K562 (cell line): ENCODE data around the gene TBC1D5. TPM values are rescaled to one million over a fixed set of nuclear protein-coding genes. Genes with fewer than 3 reads are reported as not detected.
A peak's percentile ranks its signal among the peaks of the same experiment; 100 is the strongest.

Experiments
- ATAC-seq: fragments of 200-7000 bp; cut with Tn5 transposase; 3 replicates; pipeline ENCODE4 v1.9.1; 2020; ENCODE audit warnings: moderate library complexity
- BruUV-seq: library from RNA; stranded (reverse); fragments of 400-500 nt; replicated peaks from 2 replicates; lab custom pipeline; 2021; lab: Mats Ljungman, UMichigan
- CTCF ChIA-PET: fragments of 300-600 bp; formaldehyde crosslinking; extraction: SDS; loops from one replicate; lab custom pipeline; 2021; ENCODE audit warnings: low intra/inter-chr PET ratio; lab: Yijun Ruan, JAX
- POLR2A ChIA-PET: fragments of 300-600, 350-650 bp; sonication (Branson Sonifier 250); formaldehyde crosslinking; extraction: SDS; loops from one replicate; lab custom pipeline; 2021; ENCODE audit warnings: antibody characterized with exemption, inconsistent platforms; lab: Yijun Ruan, JAX
- DNase-seq, 4 experiments: peaks; one replicate each; pipeline versions ENCODE4 v3.0.0 to v3.0.0-alpha.2; 2011 to 2018; ENCODE audit warnings: low spot score in 3 of 4, mixed read lengths in 3 of 4; ENCODE audit errors: extremely low read depth in 1 of 4
- FAIRE-seq: peaks from 2 replicates; lab custom pipeline; 2011; peaks lifted over from hg19 to GRCh38; lab: Jason Lieb, UNC
- H2AFZ ChIP-seq: 2 replicates; pipeline ENCODE4 v1.6.0; 2011; ENCODE audit warnings: low read depth, low read length, control low read depth, inconsistent platforms
- H3K27ac ChIP-seq: fragments of 200-600 bp; 3 replicates; pipeline ENCODE4 v1.8.0; 2011; ENCODE audit warnings: low read depth, mild to moderate bottlenecking, control low read depth, inconsistent platforms, low read length, moderate library complexity, mixed read lengths; ENCODE audit errors: extremely low read depth
- H3K27me3 ChIP-seq, 2 experiments: fragments of 300-600 bp in 1 of 2; 2 replicates in 1 of 2; 3 replicates in 1 of 2; pipeline versions ENCODE4 v1.6.0 to v1.8.0; 2011; ENCODE audit warnings: inconsistent platforms in 2 of 2, low read length in 2 of 2, mild to moderate bottlenecking in 1 of 2, mixed read lengths in 1 of 2, moderate library complexity in 1 of 2; ENCODE audit not compliant: control insufficient read depth in 2 of 2, insufficient read depth in 2 of 2
- H3K36me3 ChIP-seq: fragments of 300-600 bp; 3 replicates; pipeline ENCODE4 v1.8.0; 2011; ENCODE audit warnings: mild to moderate bottlenecking, low read length, inconsistent platforms; ENCODE audit not compliant: control insufficient read depth, insufficient read depth
- H3K4me1 ChIP-seq, 2 experiments: fragments of 200-600 bp in 1 of 2; replicated peaks in 1 of 2; 2 replicates in 1 of 2; 3 replicates in 1 of 2; pipeline versions ENCODE4 v1.5.1 to v1.8.0; 2011; ENCODE audit warnings: inconsistent platforms in 2 of 2, low read length in 2 of 2, mild to moderate bottlenecking in 1 of 2, mixed read lengths in 1 of 2, moderate library complexity in 1 of 2; ENCODE audit not compliant: control insufficient read depth in 2 of 2, insufficient read depth in 2 of 2
- H3K4me2 ChIP-seq: 2 replicates; pipeline ENCODE4 v1.6.1; 2011; ENCODE audit warnings: low read length, control low read depth, inconsistent platforms, mixed read lengths; ENCODE audit not compliant: insufficient read depth
- H3K4me3 ChIP-seq: fragments of 200-600 bp; sonication (generic), shearing (Covaris generic); 2 replicates; pipeline ENCODE4 v1.5.1; 2016; ENCODE audit warnings: control low read depth, inconsistent platforms
- H3K79me2 ChIP-seq: fragments of 200-600 bp; 3 replicates; pipeline ENCODE4 v1.8.0; 2011; ENCODE audit warnings: low read length, inconsistent platforms; ENCODE audit not compliant: control insufficient read depth, insufficient read depth
- H3K9ac ChIP-seq, 2 experiments: 2 replicates each; pipeline versions ENCODE4 v1.6.0 to v1.6.1; 2011; ENCODE audit warnings: low read depth in 2 of 2, low read length in 2 of 2, control low read depth in 1 of 2, inconsistent platforms in 1 of 2, mild to moderate bottlenecking in 1 of 2, mixed read lengths in 1 of 2; ENCODE audit not compliant: insufficient read depth in 1 of 2
- H3K9me1 ChIP-seq: one replicate; pipeline ENCODE4 v1.6.0; 2011; ENCODE audit warnings: inconsistent platforms, mild to moderate bottlenecking, low read length, moderate library complexity; ENCODE audit not compliant: control insufficient read depth, insufficient read depth
- H3K9me3 ChIP-seq: replicated peaks from 2 replicates; pipeline ENCODE4 v1.5.1; 2011; ENCODE audit warnings: low read depth, low read length, inconsistent platforms; ENCODE audit not compliant: control insufficient read depth, insufficient read depth
- H4K20me1 ChIP-seq: replicated peaks from 2 replicates; pipeline ENCODE4 v1.6.1; 2011; ENCODE audit warnings: low read length, inconsistent platforms, mixed read lengths; ENCODE audit not compliant: control insufficient read depth, insufficient read depth
- ATF3 ChIP-seq, 2 experiments: fragments of 450-650 bp in 1 of 2; sonication (generic) in 1 of 2; formaldehyde crosslinking in 1 of 2; IDR thresholded peaks in 1 of 2; conservative IDR thresholded peaks in 1 of 2; 2 replicates each; pipeline versions ENCODE4 v1.6.1 to v1.8.1; 2016 to 2023; ENCODE audit warnings: mild to moderate bottlenecking in 2 of 2, moderate library complexity in 2 of 2, inconsistent platforms in 1 of 2, missing genetic modification reagents in 1 of 2
- BRD9 ChIP-seq: fragments of 450-650 bp; IDR thresholded peaks from 2 replicates; pipeline ENCODE4 v1.6.1; 2018; ENCODE audit warnings: low read depth; ENCODE audit not compliant: partially characterized antibody
- CBX2 ChIP-seq: fragments of 200-600 bp; sonication (generic); IDR thresholded peaks from one replicate; pipeline ENCODE4 v1.6.1; 2012; ENCODE audit warnings: mild to moderate bottlenecking, low read length, inconsistent platforms; ENCODE audit not compliant: insufficient read depth, poor library complexity, severe bottlenecking
- CEBPB ChIP-seq: fragments of 450-650 bp; IDR thresholded peaks from 2 replicates; pipeline ENCODE4 v1.6.1; 2016; ENCODE audit warnings: missing genetic modification characterization, missing compliant biosample characterization
- CEBPG ChIP-seq, 3 experiments: fragments of 200-800 bp in 1 of 3; sonication (Bioruptor generic) in 1 of 3; sonication (generic) in 1 of 3; formaldehyde crosslinking in 1 of 3; IDR thresholded peaks in 2 of 3; conservative IDR thresholded peaks in 1 of 3; 2 replicates each; pipeline versions ENCODE4 v1.6.1 to v1.8.0; 2016 to 2022; ENCODE audit warnings: missing compliant biosample characterization in 2 of 3, missing genetic modification characterization in 2 of 3, mild to moderate bottlenecking in 1 of 3, missing genetic modification reagents in 1 of 3
- CREM ChIP-seq: IDR thresholded peaks from 2 replicates; pipeline ENCODE4 v1.6.1; 2014; ENCODE audit warnings: antibody characterized with exemption, low read depth
- EP400 ChIP-seq: fragments of 450-650 bp; IDR thresholded peaks from 2 replicates; pipeline ENCODE4 v1.6.1; 2017; ENCODE audit warnings: antibody characterized with exemption, mild to moderate bottlenecking, moderate library complexity
- FOXJ2 ChIP-seq: fragments of 200-800 bp; sonication (Bioruptor generic); IDR thresholded peaks from 2 replicates; pipeline ENCODE4 v1.6.1; 2016; ENCODE audit warnings: missing genetic modification characterization, missing compliant biosample characterization
- NELFE ChIP-seq: IDR thresholded peaks from 2 replicates; pipeline ENCODE4 v1.6.1; 2011; ENCODE audit warnings: mild to moderate bottlenecking; ENCODE audit not compliant: insufficient read depth, insufficient read length
- WGBS: fragments of 100-300 bp; shearing (Covaris generic); methylation state at CpG from one replicate; pipeline ENCODE4 v1.1.6; 2016; ENCODE audit warnings: low coverage, mixed read lengths; ENCODE audit not compliant: insufficient coverage; ENCODE audit errors: missing lambda C conversion rate; 5-methylcytosine and 5-hydroxymethylcytosine counted together
- in situ Hi-C: fragments of 300-500 bp; cut with MboI; formaldehyde crosslinking; loops from 4 replicates; pipeline ENCODE4 v1.15.0; 2018; ENCODE audit warnings: inconsistent platforms, mixed read lengths
- intact Hi-C: fragments of 100-400 bp; cut with micrococcal nuclease; formaldehyde crosslinking; loops from 2 replicates; pipeline ENCODE4 v1.14.2; 2022
- polyA plus RNA-seq, 8 experiments: library from polyadenylated mRNA; depleted of rRNA in 4 of 8; stranded (reverse) in 5 of 8; unstranded in 3 of 8; fragments of >200 nt; fragmentation: Nextera tagmentation in 2 of 8; fragmentation: Illumina TruSeq in 1 of 8; extraction: Ambion mirVana in 2 of 8; extraction: Trizol in 1 of 8; gene quantifications; 2 replicates each; pipeline versions ENCODE4 v1.2.1 to v1.2.3, GENCODE V29; 2011 to 2014; ENCODE audit warnings: inconsistent platforms in 1 of 8, missing spikeins in 1 of 8
- total RNA-seq, 7 experiments: library from RNA; depleted of rRNA in 6 of 7; stranded (reverse); fragments of >200 nt in 6 of 7; fragmentation: Illumina TruSeq in 2 of 7; extraction: Trizol in 2 of 7; gene quantifications; 2 replicates each; pipeline versions ENCODE4 v1.2.1 to v1.2.3, GENCODE V29; 2011 to 2021; ENCODE audit warnings: low replicate concordance in 1 of 7

The TBC1D5 gene
- total and polyA plus RNA-seq, 9 of the 15 experiments (the other 6 are each of a cell fraction or from before 2014, with no cell fraction given), result 2.9 to 38.1 (median 25.6) TPM

- WGBS, result 40% methylated on average over 2 of the region's 2 CpGs
- H3K79me2 ChIP-seq, result no peaks in the 10 kb centered on the region
- H3K4me3 ChIP-seq, result no peak overlapping the region
- no peak overlapping the region for H3K27ac ChIP-seq
- H4K20me1 ChIP-seq, result no peaks in the 10 kb centered on the region
- H3K9me1 ChIP-seq, result no peaks in the 10 kb centered on the region
- peaks cover 0 to 4% of the 10 kb centered on the region in 2 experiments; a peak in 1 of 5 replicates for H3K4me1 ChIP-seq
- H2AFZ ChIP-seq, result no peak overlapping the region
- TF ChIP-seq ATF3 (IDR thresholded peaks at IDR 0.05) (peak; percentile 83), ATF3 (CRISPR knock-in tag; conservative IDR thresholded peaks at IDR 0.05) (no peak), CBX2 (no peak), FOXJ2 (peak; percentile 56; the same call in 1 of the 2 replicates), CEBPG (CRISPR knock-in tag; IDR thresholded peaks at IDR 0.05) (no peak), CEBPG (tag; conservative IDR thresholded peaks at IDR 0.05 in 1 of 2, IDR thresholded peaks at IDR 0.05 in 1 of 2) (peak in 1 of 2 experiments; percentile 61; a peak in 1 of 4 replicates), CEBPB (tag) (peak; percentile 50), EP400 (no peak), BRD9 (no peak), CREM (0 out of 2 replicates have a peak, but pooled peaks have one; percentile 5), NELFE (no peak)
- TF ChIP-seq, all 486 proteins: peak for 5
- CTCF ChIA-PET, result no interaction called here
- FAIRE-seq, result no peak
- no TSS peak for BruUV-seq
- POLR2A ChIA-PET, result interaction anchor here (0.6 to 1.0 kb wide), 3 partner anchors 8 to 40 kb away, joined by 3 to 4 read pairs (median 3); no protein-coding TSS in a partner anchor
- intact Hi-C loops (no loop called here), in situ Hi-C loops (no loop called here)
- DNase-seq, result no peak
- H3K9me3 ChIP-seq, result no peaks in the 10 kb centered on the region
- H3K27me3 ChIP-seq, result no peaks in the 10 kb centered on the region
- ATAC-seq, result no peak
- H3K9ac ChIP-seq, result no peak overlapping the region
- H3K36me3 ChIP-seq, result no peaks in the 10 kb centered on the region
- no peak overlapping the region for H3K4me2 ChIP-seq
These were observed 263.8 kb downstream of the TBC1D5 start for GRCh38 chr3:17478673-17479072.
